Measurements from ENCODE around the gene GABRB1.

The GABRB1 gene

GRCh38 chr4:47031011-47031678 is at the start of gene GABRB1:
TSS of gene GABRB1 (plus strand) at chr4:47031567.
- Histone ChIP-seq H3K4me3 (ENCODE audit: low read depth in 1 of 5, low read length in 5 of 5) (peak within 1 kb of the TSS; percentile 54 to 76 (median 61)), H3K9me3 (ENCODE audit: control insufficient read depth in 5 of 5, low read length in 5 of 5) (no peaks in the 10 kb centered on the region), H3K4me1 (ENCODE audit: control insufficient read depth in 5 of 5, insufficient read depth in 5 of 5, low read length in 5 of 5) (peaks cover 0 to 21% (median 19%) of the 10 kb centered on the region in 5 donors), H3K36me3 (ENCODE audit: control insufficient read depth in 5 of 5, insufficient read depth in 5 of 5, low read length in 5 of 5) (no peaks in the 10 kb centered on the region), H3K27me3 (ENCODE audit: control insufficient read depth in 5 of 5, insufficient read depth in 4 of 5, low read length in 5 of 5) (peaks cover 11 to 22% (median 20%) of the 10 kb centered on the region in 5 donors), H3K9ac (ENCODE audit: low read length in 5 of 5) (peak within 1 kb of the TSS in 2 of 5 donors; percentile 25 to 52), H3K27ac (ENCODE audit: low read depth, low read length) (no peak within 1 kb of the TSS)

- Histone ChIP-seq H3K36me3 (ENCODE audit: control insufficient read depth in 5 of 5, insufficient read depth in 5 of 5, low read length in 5 of 5) (no peaks in the 10 kb centered on the region), H3K9me3 (ENCODE audit: control insufficient read depth in 5 of 5, low read length in 5 of 5) (no peaks in the 10 kb centered on the region), H3K9ac (ENCODE audit: low read length in 5 of 5) (no peak overlapping the region), H3K4me3 (ENCODE audit: low read depth in 1 of 5, low read length in 5 of 5) (no peak overlapping the region), H3K27me3 (ENCODE audit: control insufficient read depth in 5 of 5, insufficient read depth in 4 of 5, low read length in 5 of 5) (peaks cover 0 to 2% (median 0%) of the 10 kb centered on the region in 5 donors), H3K4me1 (ENCODE audit: control insufficient read depth in 5 of 5, insufficient read depth in 5 of 5, low read length in 5 of 5) (no peaks in the 10 kb centered on the region), H3K27ac (ENCODE audit: low read depth, low read length) (no peak overlapping the region)
Observed at GRCh38 chr4:46984781-46985180, 46.6 kb upstream of the GABRB1 start.

GRCh38 chr4:46986922-46987638 is 44.3 kb upstream of the GABRB1 start:
- Histone ChIP-seq H3K4me1 (ENCODE audit: control insufficient read depth in 5 of 5, insufficient read depth in 5 of 5, low read length in 5 of 5) (no peaks in the 10 kb centered on the region), H3K27ac (ENCODE audit: low read depth, low read length) (no peak overlapping the region), H3K27me3 (ENCODE audit: control insufficient read depth in 5 of 5, insufficient read depth in 4 of 5, low read length in 5 of 5) (peaks cover 0 to 4% (median 2%) of the 10 kb centered on the region in 5 donors)

GRCh38 chr4:46992338-46992737 is 39.0 kb upstream of the GABRB1 start:
- no peak overlapping the region for H3K4me3 ChIP-seq (ENCODE audit: low read depth in 1 of 5, low read length in 5 of 5)
- peaks cover 0 to 13% (median 10%) of the 10 kb centered on the region in 5 donors for H3K4me1 ChIP-seq (ENCODE audit: control insufficient read depth in 5 of 5, insufficient read depth in 5 of 5, low read length in 5 of 5)
- H3K27me3 ChIP-seq (ENCODE audit: control insufficient read depth in 5 of 5, insufficient read depth in 4 of 5, low read length in 5 of 5) = peaks cover 5 to 25% (median 22%) of the 10 kb centered on the region in 5 donors
- H3K27ac ChIP-seq (ENCODE audit: low read depth, low read length) = no peak overlapping the region
- H3K36me3 ChIP-seq (ENCODE audit: control insufficient read depth in 5 of 5, insufficient read depth in 5 of 5, low read length in 5 of 5) = no peaks in the 10 kb centered on the region
- no peaks in the 10 kb centered on the region for H3K9me3 ChIP-seq (ENCODE audit: control insufficient read depth in 5 of 5, low read length in 5 of 5)
- no peak overlapping the region for H3K9ac ChIP-seq (ENCODE audit: low read length in 5 of 5)

More at GRCh38 chr4:46986922-46987638, 44.3 kb upstream of the GABRB1 start:
- H3K9ac ChIP-seq (ENCODE audit: low read length in 5 of 5) = no peak overlapping the region
- H3K9me3 ChIP-seq (ENCODE audit: control insufficient read depth in 5 of 5, low read length in 5 of 5) = no peaks in the 10 kb centered on the region
- H3K36me3 ChIP-seq (ENCODE audit: control insufficient read depth in 5 of 5, insufficient read depth in 5 of 5, low read length in 5 of 5) = no peaks in the 10 kb centered on the region
- H3K4me3 ChIP-seq (ENCODE audit: low read depth in 1 of 5, low read length in 5 of 5) = no peak overlapping the region

GRCh38 chr4:46993075-46994006 is 38.0 kb upstream of the GABRB1 start, which contains the start of gene GABRA4:
TSS of gene GABRA4 (minus strand) at chr4:46993581. CDS start at chr4:46993424, 157 bp downstream.
- peaks cover 0 to 13% (median 10%) of the 10 kb centered on the region in 5 donors for H3K4me1 ChIP-seq (ENCODE audit: control insufficient read depth in 5 of 5, insufficient read depth in 5 of 5, low read length in 5 of 5)
- no peak within 1 kb of the TSS for H3K9ac ChIP-seq (ENCODE audit: low read length in 5 of 5)
- H3K4me3 ChIP-seq (ENCODE audit: low read depth in 1 of 5, low read length in 5 of 5) = peak within 1 kb of the TSS in 2 of 5 donors; percentile 27 to 34
- H3K27ac ChIP-seq (ENCODE audit: low read depth, low read length) = no peak within 1 kb of the TSS
- peaks cover 5 to 25% (median 20%) of the 10 kb centered on the region in 5 donors for H3K27me3 ChIP-seq (ENCODE audit: control insufficient read depth in 5 of 5, insufficient read depth in 4 of 5, low read length in 5 of 5)
- H3K36me3 ChIP-seq (ENCODE audit: control insufficient read depth in 5 of 5, insufficient read depth in 5 of 5, low read length in 5 of 5) = no peaks in the 10 kb centered on the region
- H3K9me3 ChIP-seq (ENCODE audit: control insufficient read depth in 5 of 5, low read length in 5 of 5) = no peaks in the 10 kb centered on the region

- Histone ChIP-seq H3K4me1 (ENCODE audit: control insufficient read depth in 5 of 5, insufficient read depth in 5 of 5, low read length in 5 of 5) (peaks cover 0 to 13% (median 10%) of the 10 kb centered on the region in 5 donors), H3K27me3 (ENCODE audit: control insufficient read depth in 5 of 5, insufficient read depth in 4 of 5, low read length in 5 of 5) (peaks cover 5 to 25% (median 20%) of the 10 kb centered on the region in 5 donors), H3K27ac (ENCODE audit: low read depth, low read length) (no peak overlapping the region), H3K4me3 (ENCODE audit: low read depth in 1 of 5, low read length in 5 of 5) (peak overlapping the region in 1 of 5 donors; percentile 27), H3K36me3 (ENCODE audit: control insufficient read depth in 5 of 5, insufficient read depth in 5 of 5, low read length in 5 of 5) (no peaks in the 10 kb centered on the region), H3K9ac (ENCODE audit: low read length in 5 of 5) (no peak overlapping the region), H3K9me3 (ENCODE audit: control insufficient read depth in 5 of 5, low read length in 5 of 5) (no peaks in the 10 kb centered on the region)
Observed at GRCh38 chr4:46994007-46994405, 37.4 kb upstream of the GABRB1 start.

GRCh38 chr4:46999566-46999965 is 31.8 kb upstream of the GABRB1 start:
- H3K9me3 ChIP-seq (ENCODE audit: control insufficient read depth in 5 of 5, low read length in 5 of 5) = no peaks in the 10 kb centered on the region
- H3K27ac ChIP-seq (ENCODE audit: low read depth, low read length) = no peak overlapping the region

GRCh38 chr4:47000406-47000805 is 31.0 kb upstream of the GABRB1 start:
- Histone ChIP-seq H3K36me3 (ENCODE audit: control insufficient read depth in 5 of 5, insufficient read depth in 5 of 5, low read length in 5 of 5) (no peaks in the 10 kb centered on the region), H3K4me3 (ENCODE audit: low read depth in 1 of 5, low read length in 5 of 5) (no peak overlapping the region)

More at GRCh38 chr4:46999566-46999965, 31.8 kb upstream of the GABRB1 start:
- no peaks in the 10 kb centered on the region for H3K36me3 ChIP-seq (ENCODE audit: control insufficient read depth in 5 of 5, insufficient read depth in 5 of 5, low read length in 5 of 5)
- no peak overlapping the region for H3K9ac ChIP-seq (ENCODE audit: low read length in 5 of 5)
- peaks cover 0 to 2% (median 0%) of the 10 kb centered on the region in 5 donors for H3K27me3 ChIP-seq (ENCODE audit: control insufficient read depth in 5 of 5, insufficient read depth in 4 of 5, low read length in 5 of 5)
- H3K4me3 ChIP-seq (ENCODE audit: low read depth in 1 of 5, low read length in 5 of 5) = no peak overlapping the region
- H3K4me1 ChIP-seq (ENCODE audit: control insufficient read depth in 5 of 5, insufficient read depth in 5 of 5, low read length in 5 of 5) = no peaks in the 10 kb centered on the region

GRCh38 chr4:47002580-47002979 is 28.8 kb upstream of the GABRB1 start:
- Histone ChIP-seq H3K4me3 (ENCODE audit: low read depth in 1 of 5, low read length in 5 of 5) (no peak overlapping the region), H3K9ac (ENCODE audit: low read length in 5 of 5) (no peak overlapping the region), H3K27ac (ENCODE audit: low read depth, low read length) (no peak overlapping the region), H3K36me3 (ENCODE audit: control insufficient read depth in 5 of 5, insufficient read depth in 5 of 5, low read length in 5 of 5) (no peaks in the 10 kb centered on the region), H3K4me1 (ENCODE audit: control insufficient read depth in 5 of 5, insufficient read depth in 5 of 5, low read length in 5 of 5) (no peaks in the 10 kb centered on the region), H3K27me3 (ENCODE audit: control insufficient read depth in 5 of 5, insufficient read depth in 4 of 5, low read length in 5 of 5) (no peaks in the 10 kb centered on the region), H3K9me3 (ENCODE audit: control insufficient read depth in 5 of 5, low read length in 5 of 5) (no peaks in the 10 kb centered on the region)

More at GRCh38 chr4:47000406-47000805, 31.0 kb upstream of the GABRB1 start:
- H3K27ac ChIP-seq (ENCODE audit: low read depth, low read length) = no peak overlapping the region
- H3K27me3 ChIP-seq (ENCODE audit: control insufficient read depth in 5 of 5, insufficient read depth in 4 of 5, low read length in 5 of 5) = no peaks in the 10 kb centered on the region
- H3K9ac ChIP-seq (ENCODE audit: low read length in 5 of 5) = no peak overlapping the region
- H3K9me3 ChIP-seq (ENCODE audit: control insufficient read depth in 5 of 5, low read length in 5 of 5) = no peaks in the 10 kb centered on the region
- no peaks in the 10 kb centered on the region for H3K4me1 ChIP-seq (ENCODE audit: control insufficient read depth in 5 of 5, insufficient read depth in 5 of 5, low read length in 5 of 5)

All from subcutaneous abdominal adipose tissue (tissue), 5 donors.